HG03103 (cell line): ENCODE data around the gene RNU7-1.

Experiments
- ATAC-seq: cut with Tn5 transposase; IDR thresholded peaks from one replicate; pipeline ENCODE4 v1.9.1; 2021; ENCODE audit warnings: low read depth; ENCODE audit not compliant: unreplicated experiment

Gene RNU7-1

GRCh38 chr12:6987956-6988553 lies 44.4 kb downstream of the RNU7-1 start:
- ATAC-seq: no peak
